Thyroid gland (tissue), 4 donors: ENCODE results near the gene HCN2.

Experiments
- POLR2A ChIP-seq, 2 donors: fragments of 450-650 bp; IDR thresholded peaks; one replicate each; pipeline ENCODE4 v1.6.1; 2017; ENCODE audit warnings: antibody characterized with exemption in 2 of 2, mild to moderate bottlenecking in 2 of 2, moderate library complexity in 1 of 2
- TF ChIP-seq, protein P1 (sequence below), 6 experiments: fragments of 200-600 bp in 3 of 6; fragments of 450-650 bp in 3 of 6; sonication (generic) in 3 of 6; IDR thresholded peaks; one replicate each; pipeline ENCODE4 v1.5.1; 2016 to 2019; ENCODE audit warnings: antibody characterized with exemption in 6 of 6, mild to moderate bottlenecking in 2 of 6, inconsistent platforms in 1 of 6, moderate library complexity in 1 of 6

DNA sequence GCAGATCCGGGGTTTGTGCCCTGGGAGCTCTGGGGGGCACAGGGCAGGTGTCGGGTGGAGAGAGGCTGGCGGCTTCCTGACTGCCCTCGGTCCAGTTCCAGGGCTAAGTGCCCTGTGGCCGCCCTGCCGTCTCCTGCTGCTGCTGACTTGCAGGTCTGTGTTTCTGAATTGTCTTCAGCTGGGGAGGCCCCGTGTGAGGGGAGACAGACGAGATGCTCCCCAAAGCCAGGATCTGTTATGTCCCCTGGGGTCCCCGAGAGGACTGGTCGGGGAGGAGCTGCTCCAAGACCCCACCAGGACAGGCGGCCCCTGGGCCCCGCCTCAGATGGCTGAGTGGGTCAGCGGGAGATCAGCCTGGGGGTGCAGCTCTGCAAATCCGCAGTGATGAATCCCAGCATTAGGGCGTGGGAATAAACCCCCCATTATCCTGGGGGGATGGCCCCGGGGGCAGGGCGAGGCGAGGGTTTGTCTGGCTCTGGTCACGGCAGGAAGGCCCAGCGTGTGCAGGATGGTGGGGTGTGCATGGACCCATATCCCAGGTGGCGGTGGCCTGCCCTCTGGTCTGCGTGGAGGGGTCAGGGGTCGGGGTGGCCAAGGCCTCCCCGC, 4.7 kb downstream of the HCN2 start:
- TF ChIP-seq, protein P1, sequence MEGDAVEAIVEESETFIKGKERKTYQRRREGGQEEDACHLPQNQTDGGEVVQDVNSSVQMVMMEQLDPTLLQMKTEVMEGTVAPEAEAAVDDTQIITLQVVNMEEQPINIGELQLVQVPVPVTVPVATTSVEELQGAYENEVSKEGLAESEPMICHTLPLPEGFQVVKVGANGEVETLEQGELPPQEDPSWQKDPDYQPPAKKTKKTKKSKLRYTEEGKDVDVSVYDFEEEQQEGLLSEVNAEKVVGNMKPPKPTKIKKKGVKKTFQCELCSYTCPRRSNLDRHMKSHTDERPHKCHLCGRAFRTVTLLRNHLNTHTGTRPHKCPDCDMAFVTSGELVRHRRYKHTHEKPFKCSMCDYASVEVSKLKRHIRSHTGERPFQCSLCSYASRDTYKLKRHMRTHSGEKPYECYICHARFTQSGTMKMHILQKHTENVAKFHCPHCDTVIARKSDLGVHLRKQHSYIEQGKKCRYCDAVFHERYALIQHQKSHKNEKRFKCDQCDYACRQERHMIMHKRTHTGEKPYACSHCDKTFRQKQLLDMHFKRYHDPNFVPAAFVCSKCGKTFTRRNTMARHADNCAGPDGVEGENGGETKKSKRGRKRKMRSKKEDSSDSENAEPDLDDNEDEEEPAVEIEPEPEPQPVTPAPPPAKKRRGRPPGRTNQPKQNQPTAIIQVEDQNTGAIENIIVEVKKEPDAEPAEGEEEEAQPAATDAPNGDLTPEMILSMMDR (IDR thresholded peaks at IDR 0.05) = no peak
- no peak for TF ChIP-seq POLR2A (IDR thresholded peaks at IDR 0.05)
